Measurements from ENCODE around the gene FBXO36.

GRCh38 chr2:230018153-230018552 is 95.8 kb downstream of the FBXO36 start:
- TF ChIP-seq CTCF (IDR thresholded peaks at IDR 0.05) = no peak
- no peak for TF ChIP-seq POLR2A (IDR thresholded peaks at IDR 0.05)

Measured in upper lobe of left lung (tissue), 4 donors.